ENCODE measurements around the gene KIF3B.

Gene KIF3B

DNA sequence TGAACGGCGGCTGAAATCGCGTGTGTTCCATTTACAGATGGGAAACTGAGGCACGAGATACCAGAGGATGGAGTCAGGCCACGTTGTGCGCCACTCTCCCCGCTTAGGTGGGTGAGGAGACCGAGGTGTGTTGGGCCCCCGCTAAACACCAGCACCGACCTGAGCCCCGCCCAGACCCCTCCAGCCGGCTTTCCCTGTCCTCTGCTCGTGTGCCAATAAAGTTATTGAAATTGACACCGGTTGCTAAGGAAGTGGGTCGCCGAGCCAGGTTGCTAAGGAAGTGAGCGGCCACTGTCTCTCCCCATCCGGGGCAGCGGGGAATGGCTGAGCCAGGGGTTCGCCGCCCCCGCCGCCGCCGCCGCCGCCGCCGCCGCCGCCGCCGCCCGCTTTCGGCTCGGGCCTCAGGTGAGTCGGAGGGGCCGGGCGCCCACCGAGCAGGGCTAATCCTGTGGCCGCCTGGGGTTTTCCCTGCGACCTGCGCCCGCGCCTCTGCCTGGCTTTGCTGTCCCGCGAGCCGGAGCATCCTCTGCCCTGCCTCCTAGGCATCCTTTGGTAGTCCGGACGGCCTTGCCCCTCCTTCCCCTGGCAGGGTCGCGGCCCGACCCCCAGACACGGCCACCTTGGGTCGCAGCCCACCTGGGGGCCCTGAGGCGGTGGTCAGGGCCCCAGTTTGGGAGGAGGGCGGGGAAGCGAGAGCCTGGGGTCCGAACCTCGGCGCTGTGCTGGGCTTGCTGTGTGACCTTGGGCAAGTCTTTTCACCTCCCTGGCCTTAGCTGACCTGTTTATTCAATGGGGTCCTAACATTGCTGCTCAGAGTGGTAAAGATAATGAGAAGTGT lies at the start of gene KIF3B:
Gene KIF3B, plus strand, starts transcription at position 291 of the 838 bp plus-strand sequence. CDS start 32,127 bp downstream, outside the sequence.
- peak within 1 kb of the TSS; percentile 97 for H3K4me3 ChIP-seq (ENCODE audit: low read depth, low read length)
- peak; percentile 74 for DNase-seq (ENCODE audit: low read depth)

DNA sequence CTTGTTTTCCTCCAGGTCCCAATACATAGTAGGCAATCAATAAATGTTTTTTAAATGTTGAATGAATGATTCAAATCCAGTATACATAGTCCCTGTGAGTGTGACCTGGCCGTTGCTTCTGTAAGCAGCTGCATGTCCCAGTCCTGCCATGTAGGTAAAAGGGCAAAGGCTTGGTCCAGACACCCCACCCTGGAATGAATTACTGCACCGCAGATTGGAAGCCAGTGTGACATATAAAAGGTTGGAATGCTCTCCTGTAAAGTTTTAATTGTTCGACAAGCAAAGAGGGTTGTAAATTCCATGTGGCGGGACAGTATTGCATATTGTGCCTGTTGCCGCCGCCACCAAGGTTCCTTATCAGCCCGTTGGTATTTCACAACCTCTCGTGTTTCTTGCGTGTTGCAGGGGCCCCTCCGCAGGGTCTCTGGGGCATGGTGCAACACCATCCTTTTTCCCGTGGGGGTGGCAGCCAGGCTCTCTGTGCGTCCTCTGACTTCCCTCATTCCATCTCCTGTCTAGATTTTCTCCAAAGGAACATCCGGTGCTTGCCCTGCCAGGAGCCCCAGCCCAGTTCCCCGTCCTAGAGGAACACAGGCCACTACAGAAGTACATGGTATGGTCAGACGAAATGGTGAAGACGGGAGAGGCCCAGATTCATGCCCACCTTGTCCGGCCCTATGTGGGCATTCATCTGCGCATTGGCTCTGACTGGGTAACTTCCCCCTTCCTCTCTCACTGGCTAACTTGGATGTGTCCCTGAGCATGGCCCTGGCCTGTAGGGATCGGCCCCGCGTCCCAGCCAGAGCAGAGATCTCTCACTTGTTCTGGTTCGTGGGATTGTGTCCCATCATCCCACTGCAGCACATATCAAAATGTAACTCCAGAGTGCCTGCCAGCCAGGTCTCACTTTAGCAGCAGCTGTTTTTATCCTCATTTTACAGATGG lies 49.4 kb upstream of the KIF3B start:
- no peak for DNase-seq (ENCODE audit: low read depth)
- no peak overlapping the region for H3K4me3 ChIP-seq (ENCODE audit: low read depth, low read length)

DNA sequence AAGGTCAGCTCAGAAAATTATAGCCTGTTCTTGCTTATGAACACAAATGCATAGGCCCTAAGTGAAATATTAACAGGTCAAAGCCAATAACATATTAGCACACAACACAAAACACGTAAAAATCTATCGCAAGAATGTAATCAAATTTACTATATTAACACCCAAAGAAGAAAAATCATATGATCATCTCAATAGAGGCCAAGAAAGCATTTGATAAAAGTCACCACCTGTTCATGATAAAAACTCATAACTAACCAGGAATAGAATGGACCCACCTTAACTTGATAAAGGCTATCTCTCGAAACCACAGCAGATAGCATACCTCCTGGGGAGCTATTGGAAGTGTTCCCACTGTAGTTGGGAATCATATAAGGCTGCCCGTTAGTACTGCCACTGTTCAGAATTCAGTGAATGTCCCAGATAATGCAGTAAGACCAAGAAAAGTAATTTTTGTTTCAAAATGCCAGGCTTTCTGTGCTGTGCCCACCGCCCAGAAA lies 48.2 kb upstream of the KIF3B start:
- H3K4me3 ChIP-seq (ENCODE audit: low read depth, low read length) = no peak overlapping the region
- no peak for DNase-seq (ENCODE audit: low read depth)

DNA sequence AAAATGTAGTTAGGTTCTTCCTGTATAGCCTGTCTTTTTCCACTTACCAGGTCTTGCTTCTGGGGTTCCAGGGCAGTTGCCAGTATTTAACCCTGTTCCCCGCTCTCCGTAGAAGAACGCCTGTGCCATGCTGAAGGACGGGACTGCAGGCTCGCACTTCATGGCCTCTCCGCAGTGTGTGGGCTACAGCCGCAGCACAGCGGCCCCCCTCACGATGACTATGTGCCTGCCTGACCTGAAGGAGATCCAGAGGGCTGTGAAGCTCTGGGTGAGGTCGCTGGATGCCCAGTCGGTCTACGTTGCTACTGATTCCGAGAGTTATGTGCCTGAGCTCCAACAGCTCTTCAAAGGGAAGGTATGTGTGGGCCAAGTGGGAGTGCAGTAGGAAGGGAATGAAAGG lies 46.7 kb upstream of the KIF3B start:
- DNase-seq (ENCODE audit: low read depth) = no peak
- no peak overlapping the region for H3K4me3 ChIP-seq (ENCODE audit: low read depth, low read length)

DNA sequence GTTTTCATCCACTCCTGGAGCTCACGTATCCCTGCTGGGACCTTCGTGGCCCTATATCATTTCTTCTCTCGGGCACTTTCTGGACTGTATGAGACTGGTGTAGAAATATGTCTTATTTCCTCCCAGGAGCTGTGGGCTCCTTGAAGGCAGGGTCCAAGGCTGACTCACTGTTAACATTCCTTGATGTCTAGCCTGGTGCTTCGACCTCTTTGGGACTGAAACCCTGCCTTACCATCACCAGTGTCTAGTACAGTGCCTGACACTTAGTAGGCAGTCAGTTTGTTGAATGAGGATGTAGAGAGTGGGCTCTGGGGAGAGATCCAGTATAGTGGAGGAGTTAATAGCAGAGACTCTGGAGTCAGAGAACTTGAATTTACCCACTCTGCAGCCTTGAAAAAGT lies 46.2 kb upstream of the KIF3B start:
- no peak overlapping the region for H3K4me3 ChIP-seq (ENCODE audit: low read depth, low read length)
- DNase-seq (ENCODE audit: low read depth) = no peak

DNA sequence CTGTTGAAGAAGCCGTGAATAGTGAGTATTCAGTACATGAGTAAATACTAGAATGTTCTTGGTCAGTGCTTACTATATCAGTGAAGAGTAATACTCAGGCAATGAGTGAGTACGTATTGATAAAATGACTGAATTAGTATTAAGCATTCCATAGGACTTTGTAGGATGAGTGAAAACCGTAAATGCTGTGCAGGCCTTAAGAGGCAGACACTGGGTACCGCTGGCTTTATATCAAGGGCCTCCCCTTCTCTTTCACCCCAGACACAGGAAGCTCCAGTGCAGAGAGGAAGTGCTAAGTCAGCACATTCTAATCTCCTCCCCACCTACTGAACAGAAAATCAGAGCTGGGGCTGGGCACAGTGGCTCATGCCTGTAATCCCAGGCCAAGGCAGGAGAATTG lies 45.6 kb upstream of the KIF3B start:
- H3K4me3 ChIP-seq (ENCODE audit: low read depth, low read length) = no peak overlapping the region
- DNase-seq (ENCODE audit: low read depth) = no peak

DNA sequence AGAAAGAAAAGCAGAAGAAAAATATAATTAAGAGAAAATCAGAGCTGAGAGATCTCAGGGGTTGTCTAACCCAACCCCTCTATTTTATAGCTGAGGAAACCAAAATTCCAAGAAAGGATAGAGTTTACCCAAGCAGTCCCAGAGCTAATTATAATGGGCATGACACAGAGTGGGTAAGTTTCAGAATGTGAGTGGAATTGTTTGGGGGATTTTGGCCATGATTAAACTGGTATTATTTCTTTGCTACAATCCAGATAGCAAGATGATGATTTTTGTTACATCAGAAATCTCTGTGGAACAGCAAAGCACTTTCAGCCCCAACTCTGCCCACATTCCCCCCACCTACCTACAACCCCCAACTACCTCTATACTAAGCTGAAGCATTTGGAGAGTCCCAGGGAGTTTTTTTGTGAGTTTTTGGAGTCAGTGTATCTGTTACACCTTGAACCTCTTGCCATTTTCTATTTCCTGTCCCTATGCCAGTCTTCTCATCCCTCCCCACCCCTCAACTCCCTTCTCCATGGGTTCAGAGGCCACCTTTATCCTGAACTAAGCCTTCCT lies 45.0 kb upstream of the KIF3B start:
- no peak overlapping the region for H3K4me3 ChIP-seq (ENCODE audit: low read depth, low read length)

DNA sequence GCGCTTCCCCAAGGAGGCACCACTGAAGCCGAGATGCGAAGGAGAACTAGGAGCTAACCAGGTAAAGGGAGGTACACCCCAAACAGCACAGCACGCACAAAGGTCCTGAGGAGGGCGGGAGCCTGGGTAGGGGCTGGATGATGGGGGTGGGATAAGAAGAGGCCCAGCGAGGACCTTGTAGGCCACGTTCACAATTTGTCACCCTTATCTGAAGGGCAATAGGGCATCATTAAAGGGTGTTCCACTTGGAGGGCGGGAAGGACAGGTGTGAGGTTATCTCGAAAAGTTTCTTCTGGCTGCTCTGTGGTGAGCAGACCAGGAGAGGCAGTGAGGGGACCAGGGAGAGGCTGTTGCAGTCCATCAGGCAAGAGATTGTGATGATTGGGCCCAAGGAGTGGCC lies 44.2 kb upstream of the KIF3B start:
- DNase-seq (ENCODE audit: low read depth) = no peak
- no peak overlapping the region for H3K4me3 ChIP-seq (ENCODE audit: low read depth, low read length)

More for the DNA sequence above, 45.0 kb upstream of the KIF3B start:
- DNase-seq (ENCODE audit: low read depth) = no peak

DNA sequence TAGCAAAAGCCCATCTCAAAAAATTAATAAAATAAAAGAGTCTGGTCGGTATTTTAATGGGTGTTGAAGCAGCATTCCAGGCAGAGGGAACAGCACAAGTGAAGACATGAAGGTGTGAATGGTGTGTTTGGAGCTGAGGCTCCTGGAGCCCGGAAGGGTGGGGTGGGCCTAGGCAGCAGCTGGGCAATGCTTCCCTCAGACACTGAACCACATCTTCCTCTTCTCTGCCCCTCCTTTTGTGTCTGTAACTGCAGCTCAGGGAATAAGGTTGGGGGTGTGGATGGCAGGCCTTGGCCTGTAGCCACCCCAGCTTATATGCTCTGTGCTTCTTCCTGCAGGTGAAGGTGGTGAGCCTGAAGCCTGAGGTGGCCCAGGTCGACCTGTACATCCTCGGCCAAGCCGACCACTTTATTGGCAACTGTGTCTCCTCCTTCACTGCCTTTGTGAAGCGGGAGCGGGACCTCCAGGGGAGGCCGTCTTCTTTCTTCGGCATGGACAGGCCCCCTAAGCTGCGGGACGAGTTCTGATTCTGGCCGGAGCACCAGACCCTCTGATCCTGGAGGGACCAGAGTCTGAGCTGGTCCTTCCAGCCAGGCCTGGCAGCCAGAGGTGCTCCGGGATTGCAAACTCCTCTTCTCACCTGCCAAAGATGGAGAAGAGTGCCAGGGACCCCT lies 43.2 kb upstream of the KIF3B start:
- H3K4me3 ChIP-seq (ENCODE audit: low read depth, low read length) = no peak overlapping the region
- no peak for DNase-seq (ENCODE audit: low read depth)

DNA sequence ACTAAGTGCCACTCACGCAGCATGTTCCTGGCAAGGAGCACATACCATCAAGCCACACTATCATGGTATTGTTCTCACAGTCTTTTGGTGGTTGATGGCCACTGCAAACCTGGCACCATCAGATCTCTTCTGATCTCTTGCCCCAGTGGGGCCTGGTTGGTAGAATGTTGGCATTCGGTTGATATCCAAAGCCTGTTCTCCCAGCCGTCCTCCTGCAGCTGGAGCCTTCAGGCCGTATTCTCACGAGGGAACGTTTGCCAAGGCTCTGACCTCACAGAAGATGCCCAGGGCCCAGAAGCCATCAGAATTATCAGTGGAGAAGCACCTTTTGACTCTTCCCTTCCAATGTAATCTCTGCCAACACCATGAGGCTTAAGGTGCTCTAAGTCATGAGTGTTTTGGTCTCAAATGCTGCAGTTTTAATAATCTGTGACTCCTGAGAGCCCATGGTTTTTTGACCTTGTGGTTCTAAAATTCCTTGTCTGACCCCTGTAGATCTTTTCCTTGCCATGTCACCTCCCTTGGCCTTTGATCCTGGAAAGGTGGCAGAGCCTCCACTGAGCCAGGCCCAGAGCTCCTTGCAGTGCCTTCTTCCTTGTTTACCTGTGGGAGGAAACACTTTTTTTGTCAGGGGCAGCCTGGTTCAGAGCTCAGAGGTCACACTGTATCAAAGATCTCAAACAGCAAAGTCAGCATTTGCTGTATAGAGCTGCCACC lies 42.0 kb upstream of the KIF3B start:
- no peak for DNase-seq (ENCODE audit: low read depth)
- no peak overlapping the region for H3K4me3 ChIP-seq (ENCODE audit: low read depth, low read length)

DNA sequence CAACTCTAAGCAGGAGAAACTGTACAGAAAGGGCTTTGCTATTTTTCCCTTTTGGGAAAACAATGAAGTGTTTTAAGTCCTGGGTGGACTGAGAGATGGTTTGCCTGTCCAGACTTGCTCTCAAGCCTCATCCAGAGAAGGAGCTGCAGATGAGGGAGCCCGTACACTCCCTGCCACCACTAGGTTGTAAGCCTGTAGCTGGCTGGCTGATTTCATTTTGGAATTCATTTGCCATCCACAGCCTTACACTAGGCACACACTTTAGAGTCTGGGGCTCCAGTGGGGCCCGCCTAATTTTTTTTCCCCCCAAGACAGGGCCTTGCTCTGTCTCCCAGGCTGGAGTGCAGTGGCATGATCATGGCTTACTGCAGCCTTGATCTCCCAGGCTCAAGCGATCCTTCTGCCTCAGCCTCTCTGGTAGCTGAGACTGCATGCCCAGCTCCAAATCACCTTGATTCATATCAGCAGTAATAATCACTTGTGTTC lies 41.4 kb upstream of the KIF3B start:
- no peak for DNase-seq (ENCODE audit: low read depth)
- H3K4me3 ChIP-seq (ENCODE audit: low read depth, low read length) = no peak overlapping the region

DNA sequence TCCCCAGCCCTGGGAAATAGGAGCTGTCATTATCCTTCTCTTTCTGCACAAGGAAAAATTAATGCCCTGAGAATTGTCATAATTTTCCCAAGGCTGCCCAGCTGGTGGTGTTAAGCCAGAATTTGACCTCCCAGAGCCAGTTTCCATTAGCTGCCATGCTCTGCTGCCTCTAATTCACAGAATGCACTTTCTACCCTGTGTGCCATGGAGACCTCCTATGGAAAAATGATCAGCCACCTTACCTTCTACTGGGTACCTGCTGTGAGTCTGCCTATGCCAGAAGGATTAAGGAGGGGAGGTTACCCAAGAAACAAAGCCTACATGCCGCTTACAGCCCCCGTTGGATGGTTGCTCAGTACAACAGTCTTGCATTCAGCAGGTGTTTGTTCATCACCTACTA lies 40.6 kb upstream of the KIF3B start:
- no peak for DNase-seq (ENCODE audit: low read depth)
- H3K4me3 ChIP-seq (ENCODE audit: low read depth, low read length) = no peak overlapping the region

DNA sequence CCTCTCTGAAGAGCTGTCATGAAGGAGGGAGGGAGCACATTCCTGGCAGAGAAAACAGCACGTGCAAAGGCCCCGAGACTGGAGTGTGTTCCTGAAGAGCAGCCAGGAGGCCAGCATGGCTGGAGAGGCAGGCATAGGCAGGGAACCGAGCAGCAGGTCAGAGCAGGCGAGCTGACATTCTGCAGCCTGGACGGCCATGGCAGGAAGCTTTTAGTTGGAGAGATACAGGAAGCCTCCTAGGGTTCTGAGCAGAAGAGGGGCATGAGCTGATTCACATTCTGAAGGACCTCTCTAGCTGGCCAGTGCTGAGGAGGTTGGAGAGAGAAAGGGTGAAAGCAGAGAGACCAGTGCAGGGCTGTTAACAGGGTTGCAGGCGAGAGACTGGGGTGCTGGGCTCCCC lies 40.0 kb upstream of the KIF3B start:
- H3K4me3 ChIP-seq (ENCODE audit: low read depth, low read length) = no peak overlapping the region
- no peak for DNase-seq (ENCODE audit: low read depth)

DNA sequence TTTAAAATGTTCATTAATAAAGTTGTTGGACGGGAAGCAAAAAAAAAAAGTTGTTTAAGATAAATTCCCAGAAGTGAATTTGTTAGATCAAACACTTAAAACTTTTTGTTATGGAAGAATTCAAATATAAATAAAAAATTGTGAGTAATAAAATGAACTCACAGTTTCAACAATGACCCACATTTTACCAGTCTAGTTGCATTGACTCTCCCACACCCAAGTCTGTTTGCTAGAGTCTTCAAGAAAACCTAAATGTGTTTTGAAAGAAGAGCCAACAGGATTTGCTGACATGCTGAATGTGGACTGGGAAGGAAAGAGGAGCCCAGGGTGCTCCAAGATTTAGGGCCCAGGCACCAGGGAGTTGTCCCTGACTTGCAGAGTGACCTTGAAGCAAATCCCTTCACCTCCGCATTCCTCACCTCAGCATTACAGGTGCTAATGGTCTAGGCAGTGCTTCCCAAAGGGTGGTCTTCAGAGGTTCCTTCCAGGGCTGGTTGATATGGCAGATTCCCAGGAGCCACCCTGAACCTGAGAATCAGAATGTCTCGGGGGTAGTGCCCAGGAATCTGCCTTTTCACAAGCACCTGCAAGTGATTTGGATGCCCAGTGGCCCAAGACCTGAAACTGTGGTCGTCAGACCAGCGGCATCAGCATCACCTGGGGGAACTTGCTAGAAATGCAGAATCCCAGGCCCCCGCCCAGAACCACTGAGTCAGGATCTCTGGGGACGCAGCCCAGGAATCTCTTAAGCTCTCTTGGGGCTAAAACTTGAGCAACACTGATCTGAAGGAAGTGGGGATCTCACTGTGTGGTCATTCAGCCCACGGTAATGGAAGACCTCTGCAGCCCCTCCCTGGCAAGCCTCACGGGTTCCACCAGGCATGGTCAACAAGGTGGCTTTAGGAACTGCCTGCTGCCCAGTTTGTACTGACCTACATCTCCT lies 38.7 kb upstream of the KIF3B start:
- DNase-seq (ENCODE audit: low read depth) = no peak
- no peak overlapping the region for H3K4me3 ChIP-seq (ENCODE audit: low read depth, low read length)

DNA sequence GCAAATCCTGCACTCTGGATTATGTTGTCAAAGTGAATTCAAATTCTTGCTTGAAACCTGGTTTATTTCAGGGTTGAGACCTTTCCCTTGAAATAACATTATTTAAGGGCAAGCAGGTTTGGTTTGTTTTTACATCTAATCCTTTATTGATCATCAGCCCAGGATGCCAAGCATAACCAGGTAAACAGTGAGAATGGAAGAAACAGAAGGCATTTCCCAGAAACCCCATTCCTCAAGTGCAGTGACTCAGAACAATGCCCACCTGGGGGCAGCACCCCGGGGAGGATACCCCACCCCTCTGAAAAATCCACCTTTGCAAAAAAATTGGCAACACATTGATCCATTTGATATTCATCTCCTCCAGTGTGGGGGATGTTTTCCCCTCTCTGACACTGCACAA lies 37.2 kb upstream of the KIF3B start:
- no peak for DNase-seq (ENCODE audit: low read depth)
- no peak overlapping the region for H3K4me3 ChIP-seq (ENCODE audit: low read depth, low read length)

DNA sequence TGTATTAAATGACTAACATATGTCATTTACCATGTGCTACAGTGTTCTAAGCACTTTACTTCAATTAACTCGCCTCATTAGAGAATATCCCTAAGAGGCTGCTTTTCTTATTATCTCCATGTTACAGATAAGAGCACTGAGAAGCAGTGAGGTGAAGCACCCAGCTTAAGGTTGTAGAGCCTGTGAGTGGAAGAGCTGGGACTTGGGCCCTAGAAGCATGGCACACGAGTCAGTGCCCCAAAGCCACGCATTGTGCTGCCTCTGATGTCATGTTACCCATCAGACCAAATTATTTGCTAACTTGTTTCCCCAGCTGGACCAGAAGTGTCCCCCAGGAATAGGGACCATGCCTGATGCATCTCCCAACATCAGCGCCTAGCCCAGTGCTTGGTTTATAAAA lies 35.6 kb upstream of the KIF3B start:
- no peak for DNase-seq (ENCODE audit: low read depth)
- H3K4me3 ChIP-seq (ENCODE audit: low read depth, low read length) = no peak overlapping the region

DNA sequence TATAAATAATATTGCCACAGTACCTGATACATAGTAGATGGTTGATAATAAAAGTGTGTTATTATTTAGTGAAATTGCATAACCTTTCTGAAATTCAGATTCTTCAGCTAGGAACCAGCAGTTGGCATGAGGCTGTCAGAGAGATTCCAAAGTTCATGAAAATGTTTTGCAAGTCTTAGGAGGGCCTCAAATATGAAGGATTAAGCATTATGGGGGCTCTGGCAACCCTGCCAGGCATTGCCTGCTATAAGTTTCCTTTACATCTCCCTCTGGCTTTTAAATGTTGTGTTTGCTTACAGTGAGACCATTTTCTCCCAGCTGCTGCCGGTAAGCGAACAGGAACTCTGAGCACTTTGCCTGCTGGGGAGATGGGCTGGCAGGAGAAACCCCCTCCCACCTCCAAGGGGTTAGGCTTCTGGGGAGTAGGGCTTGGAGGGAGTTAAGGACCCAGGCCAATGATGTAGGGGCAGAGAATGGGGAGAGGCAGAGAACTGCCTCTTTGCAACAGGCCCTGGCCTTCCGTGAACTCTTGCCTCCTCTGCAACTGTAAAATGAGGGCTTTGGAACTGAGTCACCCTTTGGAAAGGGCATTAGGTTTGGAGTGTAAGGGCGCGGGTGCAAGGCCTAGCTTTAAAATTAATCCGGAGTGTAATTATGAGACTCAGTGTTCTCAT lies 33.2 kb upstream of the KIF3B start:
- H3K4me3 ChIP-seq (ENCODE audit: low read depth, low read length) = no peak overlapping the region
- DNase-seq (ENCODE audit: low read depth) = no peak

All from skeletal muscle cell (primary cell).